Ishikawa (cell line): ENCODE measurements around the gene CALCOCO1.

Experiments used
- CEBPB ChIP-seq: IDR thresholded peaks from 2 replicates; pipeline ENCODE4 v1.6.1; 2012
- CREB1 ChIP-seq: IDR thresholded peaks from 2 replicates; pipeline ENCODE4 v1.6.1; 2012; ENCODE audit warnings: low read depth
- EGR1 ChIP-seq: IDR thresholded peaks from 2 replicates; pipeline ENCODE4 v1.6.1; 2012
- EP300 ChIP-seq: IDR thresholded peaks from 2 replicates; pipeline ENCODE4 v1.6.1; 2012; ENCODE audit warnings: borderline replicate concordance
- FOXM1 ChIP-seq: IDR thresholded peaks from 2 replicates; pipeline ENCODE4 v1.6.1; 2012; ENCODE audit warnings: low read depth, borderline replicate concordance
- NFIC ChIP-seq: IDR thresholded peaks from 2 replicates; pipeline ENCODE4 v1.6.1; 2012
- RAD21 ChIP-seq: IDR thresholded peaks from 2 replicates; pipeline ENCODE4 v1.6.1; 2012; ENCODE audit warnings: low read depth
- TAF1 ChIP-seq: IDR thresholded peaks from 2 replicates; pipeline ENCODE4 v1.6.1; 2012; ENCODE audit warnings: low read depth, mild to moderate bottlenecking
- TCF12 ChIP-seq: IDR thresholded peaks from 2 replicates; pipeline ENCODE4 v1.6.1; 2012; ENCODE audit warnings: low read depth
- YY1 ChIP-seq: IDR thresholded peaks from 2 replicates; pipeline ENCODE4 v1.6.1; 2012; ENCODE audit warnings: low read depth
- TF ChIP-seq, protein P1 (sequence below): IDR thresholded peaks from 2 replicates; pipeline ENCODE4 v1.6.1; 2012
- TF ChIP-seq, protein P2 (sequence below): IDR thresholded peaks from 2 replicates; pipeline ENCODE4 v1.6.1; 2012
- TF ChIP-seq, protein P3 (sequence below): IDR thresholded peaks from 2 replicates; pipeline ENCODE4 v1.6.1; 2012; ENCODE audit warnings: low read depth, mild to moderate bottlenecking

DNA sequence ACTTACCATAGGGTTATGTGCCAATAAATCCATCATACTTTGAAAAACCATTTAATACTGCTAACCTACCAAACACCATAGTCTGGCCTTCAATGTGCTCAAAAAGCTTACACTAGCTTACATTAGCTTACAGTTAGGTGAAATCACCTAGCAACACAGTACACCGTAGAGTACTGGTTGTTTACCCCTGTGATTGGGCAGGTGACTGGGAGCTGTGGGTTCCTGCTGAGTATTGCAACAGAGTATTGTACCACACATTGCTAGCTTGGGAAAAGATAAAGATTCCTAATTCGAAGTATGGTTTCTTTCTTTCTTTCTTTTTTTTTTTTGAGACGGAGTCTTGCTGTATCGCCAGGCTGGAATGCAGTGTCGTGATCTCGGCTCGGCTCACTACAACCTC is 56.9 kb downstream of the CALCOCO1 start:
- TF ChIP-seq TAF1 (no peak), RAD21 (no peak), EP300 (no peak), YY1 (no peak), CREB1 (no peak), CEBPB (no peak), NFIC (no peak), FOXM1 (no peak), TCF12 (no peak), EGR1 (no peak)
- TF ChIP-seq, protein P1, sequence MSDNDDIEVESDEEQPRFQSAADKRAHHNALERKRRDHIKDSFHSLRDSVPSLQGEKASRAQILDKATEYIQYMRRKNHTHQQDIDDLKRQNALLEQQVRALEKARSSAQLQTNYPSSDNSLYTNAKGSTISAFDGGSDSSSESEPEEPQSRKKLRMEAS = no peak
- TF ChIP-seq, protein P2, sequence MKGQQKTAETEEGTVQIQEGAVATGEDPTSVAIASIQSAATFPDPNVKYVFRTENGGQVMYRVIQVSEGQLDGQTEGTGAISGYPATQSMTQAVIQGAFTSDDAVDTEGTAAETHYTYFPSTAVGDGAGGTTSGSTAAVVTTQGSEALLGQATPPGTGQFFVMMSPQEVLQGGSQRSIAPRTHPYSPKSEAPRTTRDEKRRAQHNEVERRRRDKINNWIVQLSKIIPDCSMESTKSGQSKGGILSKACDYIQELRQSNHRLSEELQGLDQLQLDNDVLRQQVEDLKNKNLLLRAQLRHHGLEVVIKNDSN = no peak
- TF ChIP-seq, protein P3, sequence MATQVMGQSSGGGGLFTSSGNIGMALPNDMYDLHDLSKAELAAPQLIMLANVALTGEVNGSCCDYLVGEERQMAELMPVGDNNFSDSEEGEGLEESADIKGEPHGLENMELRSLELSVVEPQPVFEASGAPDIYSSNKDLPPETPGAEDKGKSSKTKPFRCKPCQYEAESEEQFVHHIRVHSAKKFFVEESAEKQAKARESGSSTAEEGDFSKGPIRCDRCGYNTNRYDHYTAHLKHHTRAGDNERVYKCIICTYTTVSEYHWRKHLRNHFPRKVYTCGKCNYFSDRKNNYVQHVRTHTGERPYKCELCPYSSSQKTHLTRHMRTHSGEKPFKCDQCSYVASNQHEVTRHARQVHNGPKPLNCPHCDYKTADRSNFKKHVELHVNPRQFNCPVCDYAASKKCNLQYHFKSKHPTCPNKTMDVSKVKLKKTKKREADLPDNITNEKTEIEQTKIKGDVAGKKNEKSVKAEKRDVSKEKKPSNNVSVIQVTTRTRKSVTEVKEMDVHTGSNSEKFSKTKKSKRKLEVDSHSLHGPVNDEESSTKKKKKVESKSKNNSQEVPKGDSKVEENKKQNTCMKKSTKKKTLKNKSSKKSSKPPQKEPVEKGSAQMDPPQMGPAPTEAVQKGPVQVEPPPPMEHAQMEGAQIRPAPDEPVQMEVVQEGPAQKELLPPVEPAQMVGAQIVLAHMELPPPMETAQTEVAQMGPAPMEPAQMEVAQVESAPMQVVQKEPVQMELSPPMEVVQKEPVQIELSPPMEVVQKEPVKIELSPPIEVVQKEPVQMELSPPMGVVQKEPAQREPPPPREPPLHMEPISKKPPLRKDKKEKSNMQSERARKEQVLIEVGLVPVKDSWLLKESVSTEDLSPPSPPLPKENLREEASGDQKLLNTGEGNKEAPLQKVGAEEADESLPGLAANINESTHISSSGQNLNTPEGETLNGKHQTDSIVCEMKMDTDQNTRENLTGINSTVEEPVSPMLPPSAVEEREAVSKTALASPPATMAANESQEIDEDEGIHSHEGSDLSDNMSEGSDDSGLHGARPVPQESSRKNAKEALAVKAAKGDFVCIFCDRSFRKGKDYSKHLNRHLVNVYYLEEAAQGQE = no peak
